GM12864 (cell line): Measurements from ENCODE around the gene KRT13.

ENCODE experiments used
- DNase-seq: peaks from one replicate; pipeline ENCODE4 v3.0.0-alpha.2; 2011; ENCODE audit warnings: low read depth
- H3K4me3 ChIP-seq: 2 replicates; pipeline ENCODE4 v1.5.1; 2011; ENCODE audit warnings: mild to moderate bottlenecking, low read depth, low read length, control low read depth
- TF ChIP-seq, protein P1 (sequence below): IDR thresholded peaks from 2 replicates; pipeline ENCODE4 v1.5.1; 2011; ENCODE audit warnings: low read depth, mild to moderate bottlenecking, moderate library complexity, low read length, control low read depth, inconsistent platforms; ENCODE audit errors: missing control alignments

KRT13 gene

DNA sequence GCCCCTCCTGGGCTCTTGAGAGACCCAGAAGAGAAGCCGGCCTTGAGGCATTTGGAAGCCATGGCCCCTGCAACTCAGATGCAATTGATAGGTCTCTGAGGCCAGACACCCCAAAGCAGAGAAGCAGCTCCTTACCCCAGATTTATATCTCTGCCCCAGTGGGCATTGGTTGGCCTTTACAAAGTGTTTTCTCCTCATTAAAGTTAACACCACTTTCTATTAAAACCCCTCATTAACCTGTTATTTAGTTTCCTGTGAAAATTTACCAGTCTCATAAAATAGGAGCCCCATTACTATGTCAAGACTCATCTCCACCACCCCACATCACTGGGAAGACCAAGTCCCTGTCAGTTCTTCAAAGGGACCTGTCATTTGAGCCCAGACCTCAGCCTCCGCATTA, 24.4 kb downstream of the KRT13 start, which contains the start of gene KRT35:
KRT35 (minus strand) TSS at position 116 of the 400 bp plus-strand sequence; CDS start at position 62, 54 bp downstream.
- TF ChIP-seq, protein P1, sequence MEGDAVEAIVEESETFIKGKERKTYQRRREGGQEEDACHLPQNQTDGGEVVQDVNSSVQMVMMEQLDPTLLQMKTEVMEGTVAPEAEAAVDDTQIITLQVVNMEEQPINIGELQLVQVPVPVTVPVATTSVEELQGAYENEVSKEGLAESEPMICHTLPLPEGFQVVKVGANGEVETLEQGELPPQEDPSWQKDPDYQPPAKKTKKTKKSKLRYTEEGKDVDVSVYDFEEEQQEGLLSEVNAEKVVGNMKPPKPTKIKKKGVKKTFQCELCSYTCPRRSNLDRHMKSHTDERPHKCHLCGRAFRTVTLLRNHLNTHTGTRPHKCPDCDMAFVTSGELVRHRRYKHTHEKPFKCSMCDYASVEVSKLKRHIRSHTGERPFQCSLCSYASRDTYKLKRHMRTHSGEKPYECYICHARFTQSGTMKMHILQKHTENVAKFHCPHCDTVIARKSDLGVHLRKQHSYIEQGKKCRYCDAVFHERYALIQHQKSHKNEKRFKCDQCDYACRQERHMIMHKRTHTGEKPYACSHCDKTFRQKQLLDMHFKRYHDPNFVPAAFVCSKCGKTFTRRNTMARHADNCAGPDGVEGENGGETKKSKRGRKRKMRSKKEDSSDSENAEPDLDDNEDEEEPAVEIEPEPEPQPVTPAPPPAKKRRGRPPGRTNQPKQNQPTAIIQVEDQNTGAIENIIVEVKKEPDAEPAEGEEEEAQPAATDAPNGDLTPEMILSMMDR = no peak
- DNase-seq = no peak
- H3K4me3 ChIP-seq = no peak within 1 kb of the TSS

DNA sequence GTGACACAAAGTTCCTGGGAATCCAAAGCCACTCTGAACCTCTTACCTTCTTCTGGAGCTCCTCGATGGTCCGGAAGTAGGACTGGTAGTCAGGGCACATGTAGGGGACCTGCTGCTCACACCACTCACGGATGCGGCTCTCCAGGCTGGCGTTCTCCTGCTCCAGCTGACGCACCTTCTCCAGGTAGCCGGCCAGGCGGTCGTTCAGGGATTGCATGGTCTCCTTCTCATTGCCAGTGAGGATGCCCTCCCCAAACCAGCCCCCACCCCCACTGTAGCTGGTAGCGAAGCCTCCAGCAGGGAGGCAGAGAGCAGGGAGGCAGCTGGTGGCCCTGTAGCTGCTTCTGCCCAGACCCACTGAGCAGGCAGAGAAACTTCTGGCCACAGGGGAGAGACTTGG, 24.8 kb downstream of the KRT13 start:
- TF ChIP-seq, protein P1 = no peak
- no peak for DNase-seq
- H3K4me3 ChIP-seq = no peak overlapping the region

DNA sequence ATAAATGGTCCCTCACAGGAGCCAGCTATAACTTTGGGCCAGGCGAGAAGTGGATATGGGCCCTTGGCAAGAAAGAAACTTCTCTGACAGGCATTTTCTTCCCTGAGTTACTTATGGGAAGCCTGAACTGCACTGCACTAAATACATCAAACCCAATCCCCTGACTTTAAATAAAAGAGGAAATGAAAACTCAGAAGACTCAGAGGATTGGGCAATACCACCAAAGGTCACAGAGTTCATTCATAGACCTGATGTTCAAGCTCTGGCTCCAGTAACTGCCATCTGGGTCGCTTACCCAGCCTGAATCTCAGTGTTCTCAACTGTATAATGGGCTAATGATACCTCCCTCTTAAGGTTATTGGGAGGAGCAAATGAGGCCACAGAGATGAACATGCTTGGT, 25.3 kb downstream of the KRT13 start:
- H3K4me3 ChIP-seq = no peak overlapping the region
- TF ChIP-seq, protein P1 = no peak
- DNase-seq = no peak

DNA sequence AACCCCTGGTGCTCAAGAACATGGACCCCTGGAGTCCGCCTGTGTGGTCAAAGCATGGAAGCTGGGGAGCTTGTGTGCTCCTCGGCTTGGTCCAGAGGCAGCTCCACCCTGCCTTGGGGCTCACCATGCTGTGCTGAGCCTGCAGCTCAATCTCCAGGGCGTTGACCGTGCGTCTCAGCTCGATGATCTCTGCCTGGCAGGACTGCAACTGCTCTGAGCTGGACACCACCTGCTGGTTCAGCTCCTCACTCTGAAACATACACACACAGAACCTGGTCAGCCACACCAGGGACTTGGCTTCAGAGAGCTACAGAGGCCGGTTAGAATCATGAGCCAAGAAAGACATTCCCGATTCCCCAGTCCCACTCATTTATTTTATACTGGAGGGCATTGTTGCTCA, 27.2 kb downstream of the KRT13 start:
- DNase-seq = no peak
- H3K4me3 ChIP-seq = no peak overlapping the region
- TF ChIP-seq, protein P1 = no peak

DNA sequence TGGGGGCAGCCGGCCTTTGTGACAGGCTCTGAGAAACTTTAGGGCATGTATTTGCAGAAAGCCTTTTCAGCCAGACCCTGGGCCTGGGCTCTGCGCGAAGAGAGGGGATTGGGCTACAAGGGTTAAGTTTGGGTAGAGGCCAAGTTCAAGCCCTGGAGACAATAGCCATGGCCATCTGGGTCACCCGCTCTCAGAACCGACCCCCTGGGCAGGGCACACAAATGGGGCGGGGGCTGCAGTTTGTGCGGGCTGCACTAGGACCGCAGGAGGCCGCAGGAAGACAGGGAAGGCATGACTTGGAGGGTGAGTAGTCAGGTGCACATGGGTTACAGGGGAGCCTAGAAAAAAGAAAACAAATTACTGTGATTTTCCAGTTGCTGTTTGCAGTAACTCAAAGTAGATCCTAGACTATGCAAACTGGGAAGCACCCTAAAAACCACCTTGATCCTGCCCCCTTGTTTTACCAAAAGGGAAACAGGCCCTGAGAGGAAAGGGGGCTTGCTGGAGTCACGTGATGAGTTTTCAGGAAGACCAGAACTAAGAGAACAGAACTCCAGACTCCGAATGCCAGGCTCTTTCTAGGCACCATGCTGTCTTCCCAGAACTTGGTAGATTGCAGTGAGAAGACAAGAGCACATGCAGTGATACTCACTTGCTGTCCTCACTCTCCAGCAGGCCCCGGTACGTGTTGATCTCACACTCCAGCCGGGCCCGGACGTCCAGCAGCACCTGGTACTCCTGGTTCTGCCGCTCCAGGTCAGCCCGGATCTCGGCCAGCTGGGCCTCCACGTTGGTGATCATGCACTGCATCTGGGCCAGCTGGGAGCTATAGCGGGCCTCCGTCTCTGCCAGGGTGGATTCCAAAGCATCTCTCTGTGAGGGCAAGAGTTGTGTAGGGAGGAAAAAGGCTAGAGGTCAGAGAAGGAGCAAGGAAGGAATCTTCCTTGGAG, 28.3 kb downstream of the KRT13 start:
- TF ChIP-seq, protein P1 = no peak
- DNase-seq = no peak
- H3K4me3 ChIP-seq = no peak overlapping the region

DNA sequence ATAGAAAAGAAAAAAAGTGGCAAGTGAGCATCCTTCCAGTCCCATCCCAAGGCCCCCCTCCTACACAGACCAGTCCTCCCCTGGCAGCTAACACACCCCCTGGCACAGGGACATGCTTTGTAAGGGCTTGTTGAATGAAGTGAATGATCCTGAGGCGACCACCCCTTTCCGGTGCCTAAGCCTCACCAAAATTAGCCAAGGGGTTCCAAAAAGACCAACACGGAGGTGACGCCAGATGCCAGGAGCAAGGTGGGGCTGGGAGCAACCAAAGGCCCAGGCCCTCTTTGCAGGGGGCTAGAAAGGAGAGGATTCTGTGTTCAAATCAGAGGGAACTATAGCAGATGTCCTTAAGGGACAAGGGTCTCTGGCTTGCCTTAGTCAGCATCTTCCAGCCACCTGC, 30.0 kb downstream of the KRT13 start:
- no peak overlapping the region for H3K4me3 ChIP-seq
- no peak for DNase-seq
- TF ChIP-seq, protein P1 = no peak
